Measurements from ENCODE around the gene BAZ1A.

Gene BAZ1A

DNA sequence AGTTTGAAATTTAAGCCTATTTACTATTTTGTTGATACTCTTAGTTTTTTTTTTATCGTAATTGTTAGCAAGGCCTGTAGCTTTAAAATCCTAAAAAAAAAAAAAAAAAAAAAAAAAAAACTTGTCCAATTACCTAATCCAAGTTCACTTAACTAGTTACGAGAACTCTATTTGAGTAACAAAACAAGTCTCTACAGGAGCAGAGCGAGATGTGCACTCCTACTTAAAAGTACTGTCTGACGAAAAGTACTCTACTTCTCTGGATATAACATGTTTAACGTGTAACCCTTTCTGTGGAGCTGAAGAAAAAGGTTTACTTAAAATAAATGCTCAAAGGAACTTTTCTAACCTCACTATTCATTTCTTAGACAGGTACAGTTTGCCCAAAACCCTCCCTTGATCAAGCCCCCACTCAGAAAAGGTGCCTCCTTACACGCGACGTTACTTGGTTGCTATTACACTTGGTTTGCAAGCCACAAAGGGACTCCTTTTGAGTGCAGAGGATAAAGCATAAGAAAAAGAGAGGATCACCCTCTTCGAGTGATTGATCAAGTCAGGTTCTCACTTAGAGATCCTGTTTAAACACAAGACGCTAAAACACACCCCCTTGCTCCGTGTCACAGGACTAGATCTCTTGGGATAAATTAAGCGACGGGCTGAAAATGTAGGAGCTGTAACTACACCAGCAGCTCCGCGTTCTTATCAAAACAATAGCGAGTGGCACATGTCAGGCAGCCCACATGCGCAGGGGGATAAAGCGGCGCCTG, 2.2 kb downstream of the BAZ1A start:
- TF ChIP-seq, protein P1, sequence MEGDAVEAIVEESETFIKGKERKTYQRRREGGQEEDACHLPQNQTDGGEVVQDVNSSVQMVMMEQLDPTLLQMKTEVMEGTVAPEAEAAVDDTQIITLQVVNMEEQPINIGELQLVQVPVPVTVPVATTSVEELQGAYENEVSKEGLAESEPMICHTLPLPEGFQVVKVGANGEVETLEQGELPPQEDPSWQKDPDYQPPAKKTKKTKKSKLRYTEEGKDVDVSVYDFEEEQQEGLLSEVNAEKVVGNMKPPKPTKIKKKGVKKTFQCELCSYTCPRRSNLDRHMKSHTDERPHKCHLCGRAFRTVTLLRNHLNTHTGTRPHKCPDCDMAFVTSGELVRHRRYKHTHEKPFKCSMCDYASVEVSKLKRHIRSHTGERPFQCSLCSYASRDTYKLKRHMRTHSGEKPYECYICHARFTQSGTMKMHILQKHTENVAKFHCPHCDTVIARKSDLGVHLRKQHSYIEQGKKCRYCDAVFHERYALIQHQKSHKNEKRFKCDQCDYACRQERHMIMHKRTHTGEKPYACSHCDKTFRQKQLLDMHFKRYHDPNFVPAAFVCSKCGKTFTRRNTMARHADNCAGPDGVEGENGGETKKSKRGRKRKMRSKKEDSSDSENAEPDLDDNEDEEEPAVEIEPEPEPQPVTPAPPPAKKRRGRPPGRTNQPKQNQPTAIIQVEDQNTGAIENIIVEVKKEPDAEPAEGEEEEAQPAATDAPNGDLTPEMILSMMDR (IDR thresholded peaks at IDR 0.05; ENCODE audit: low read depth, low read length): no peak
- peak overlapping the region; percentile 84 for H3K4me3 ChIP-seq (ENCODE audit: low read depth, low read length)

- TF ChIP-seq, protein P1 (IDR thresholded peaks at IDR 0.05; ENCODE audit: low read depth, low read length): no peak
Observed at GRCh38 chr14:34867199-34867598, 8.0 kb downstream of the BAZ1A start.

GRCh38 chr14:34865889-34866574, 9.1 kb downstream of the BAZ1A start:
- no peak overlapping the region for H3K4me3 ChIP-seq (ENCODE audit: low read depth, low read length)
- TF ChIP-seq, protein P1 (IDR thresholded peaks at IDR 0.05; ENCODE audit: low read depth, low read length): no peak

More at GRCh38 chr14:34867199-34867598, 8.0 kb downstream of the BAZ1A start:
- H3K4me3 ChIP-seq (ENCODE audit: low read depth, low read length): no peak overlapping the region

GRCh38 chr14:34863844-34864243, 11.3 kb downstream of the BAZ1A start:
- no peak overlapping the region for H3K4me3 ChIP-seq (ENCODE audit: low read depth, low read length)
- TF ChIP-seq, protein P1 (IDR thresholded peaks at IDR 0.05; ENCODE audit: low read depth, low read length): no peak

GRCh38 chr14:34858765-34859164, 16.4 kb downstream of the BAZ1A start:
- TF ChIP-seq, protein P1 (IDR thresholded peaks at IDR 0.05; ENCODE audit: low read depth, low read length): no peak
- H3K4me3 ChIP-seq (ENCODE audit: low read depth, low read length): no peak overlapping the region

GRCh38 chr14:34857689-34858449, 17.3 kb downstream of the BAZ1A start:
- H3K4me3 ChIP-seq (ENCODE audit: low read depth, low read length): no peak overlapping the region
- TF ChIP-seq, protein P1 (IDR thresholded peaks at IDR 0.05; ENCODE audit: low read depth, low read length): no peak

All from WI38 (cell line).